ELF-1 (cell line): ENCODE measurements around the gene ALCAM.

Experiments
- DNase-seq: peaks from one replicate; pipeline ENCODE4 v3.0.0-alpha.2; 2016; ENCODE audit warnings: low read depth, low spot score

The ALCAM gene

DNA sequence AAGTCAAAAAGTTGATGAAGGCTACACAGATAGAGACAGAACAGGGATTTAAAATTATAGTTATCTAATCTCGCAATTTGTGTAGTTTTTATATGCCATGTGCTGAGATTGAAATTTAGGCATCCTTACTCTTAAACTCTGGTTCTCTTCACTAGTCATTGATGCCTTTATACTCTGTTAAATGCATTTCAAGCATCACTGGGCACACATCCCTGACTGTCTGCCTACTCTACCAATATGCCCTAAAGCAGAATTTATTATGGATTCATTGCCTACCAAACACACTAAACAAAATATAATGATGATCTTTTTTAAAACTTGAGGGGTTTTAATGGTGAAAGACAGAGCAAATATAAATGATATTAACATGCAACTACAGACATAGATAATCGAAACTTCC, 10.3 kb upstream of the ALCAM start:
- DNase-seq: no peak

DNA sequence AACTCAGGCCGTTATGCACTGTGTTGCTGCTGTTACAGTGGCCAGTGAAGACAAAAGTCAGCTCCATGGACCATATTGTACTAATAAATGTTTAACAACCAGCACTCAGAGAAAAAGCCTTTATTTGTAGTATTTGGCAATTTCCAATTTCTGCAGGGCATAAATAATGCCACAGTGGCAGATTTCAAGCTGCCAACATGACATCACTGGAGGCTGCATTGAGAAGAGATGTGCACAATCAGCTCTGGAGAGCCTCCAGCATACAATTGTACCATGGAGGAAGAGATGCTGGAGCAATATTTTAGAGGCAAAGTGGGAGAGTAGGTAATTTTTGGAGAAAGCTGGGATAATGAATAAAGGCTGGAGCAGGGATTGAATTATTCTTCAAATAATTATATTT, 9.7 kb upstream of the ALCAM start:
- no peak for DNase-seq

- no peak for DNase-seq
Observed at GRCh38 chr3:105359098-105359762, 7.5 kb upstream of the ALCAM start.

DNA sequence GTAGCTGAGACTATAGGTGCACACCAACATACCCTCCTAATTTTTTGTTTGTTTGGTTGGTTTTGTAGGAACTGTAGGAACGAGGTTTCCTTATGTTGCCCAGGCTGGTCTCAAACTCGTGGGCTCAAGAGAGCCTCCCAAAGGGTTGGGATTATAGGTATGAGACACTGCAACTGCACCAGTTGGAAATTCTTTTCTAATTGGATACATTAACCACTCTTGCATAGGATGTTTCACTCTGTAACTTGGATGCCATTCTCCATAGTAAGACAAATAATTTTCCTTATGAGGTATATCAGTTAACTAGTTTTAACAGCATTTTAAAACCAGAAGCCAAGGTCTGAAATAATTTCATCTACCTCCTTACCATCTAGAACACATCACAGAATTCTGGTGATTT, 6.7 kb upstream of the ALCAM start:
- DNase-seq: no peak

- DNase-seq: no peak
Observed at GRCh38 chr3:105362021-105362665, 4.6 kb upstream of the ALCAM start.

GRCh38 chr3:105364128-105364527, 2.6 kb upstream of the ALCAM start:
- no peak for DNase-seq

- no peak for DNase-seq
Observed at GRCh38 chr3:105365081-105365390, 1.7 kb upstream of the ALCAM start.

- DNase-seq: peak; percentile 43
Observed at GRCh38 chr3:105365391-105366325, 1.1 kb upstream of the ALCAM start.

GRCh38 chr3:105367063-105367405, 325 bp downstream of the ALCAM start:
- DNase-seq: no peak

GRCh38 chr3:105367406-105368213, 901 bp downstream of the ALCAM start:
- peak; percentile 85 for DNase-seq

GRCh38 chr3:105368566-105369499, 2.1 kb downstream of the ALCAM start:
- DNase-seq: peak; percentile 63

DNA sequence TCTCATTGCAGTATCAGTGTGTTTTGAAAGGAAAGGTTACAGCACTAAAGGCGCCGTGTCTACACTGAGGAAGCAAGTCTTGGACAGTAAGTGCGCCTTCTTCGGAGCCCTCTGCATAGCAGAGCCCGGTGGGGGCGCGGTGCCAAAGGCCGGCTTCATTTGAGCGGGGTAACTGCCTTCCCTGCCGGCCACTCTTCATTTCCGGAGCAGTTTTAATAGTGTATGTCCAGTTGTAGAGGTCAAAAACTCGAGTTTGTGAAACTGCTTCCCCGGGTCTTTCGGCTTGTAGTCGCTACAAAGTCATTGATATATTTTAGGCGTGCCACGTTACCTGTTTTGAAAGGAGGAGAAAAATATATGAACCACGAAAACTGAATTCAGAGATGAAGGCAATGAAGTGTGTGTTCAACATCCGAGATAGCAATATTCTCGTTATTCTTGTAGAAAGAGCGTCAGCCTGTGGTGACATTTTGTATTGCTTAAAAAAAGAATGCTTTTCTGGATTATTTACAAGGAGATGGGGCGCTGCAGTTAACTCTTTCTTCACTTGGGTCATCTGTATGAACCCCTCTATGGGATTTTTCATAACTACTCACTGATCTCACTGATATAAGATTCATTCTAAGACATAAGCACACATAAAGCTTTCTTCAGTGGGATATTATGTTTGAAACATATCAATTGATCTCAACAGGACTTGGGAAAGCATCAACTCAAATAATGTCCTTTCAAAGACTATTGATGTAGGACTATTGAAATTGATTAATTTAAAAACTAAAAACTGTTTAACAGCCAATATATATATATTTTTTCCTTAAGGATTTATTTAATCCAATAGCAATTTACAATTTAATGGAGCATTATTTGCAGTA, 3.0 kb downstream of the ALCAM start:
- DNase-seq: peak; percentile 72

- no peak for DNase-seq
Observed at GRCh38 chr3:105373383-105373782, 6.7 kb downstream of the ALCAM start.

DNA sequence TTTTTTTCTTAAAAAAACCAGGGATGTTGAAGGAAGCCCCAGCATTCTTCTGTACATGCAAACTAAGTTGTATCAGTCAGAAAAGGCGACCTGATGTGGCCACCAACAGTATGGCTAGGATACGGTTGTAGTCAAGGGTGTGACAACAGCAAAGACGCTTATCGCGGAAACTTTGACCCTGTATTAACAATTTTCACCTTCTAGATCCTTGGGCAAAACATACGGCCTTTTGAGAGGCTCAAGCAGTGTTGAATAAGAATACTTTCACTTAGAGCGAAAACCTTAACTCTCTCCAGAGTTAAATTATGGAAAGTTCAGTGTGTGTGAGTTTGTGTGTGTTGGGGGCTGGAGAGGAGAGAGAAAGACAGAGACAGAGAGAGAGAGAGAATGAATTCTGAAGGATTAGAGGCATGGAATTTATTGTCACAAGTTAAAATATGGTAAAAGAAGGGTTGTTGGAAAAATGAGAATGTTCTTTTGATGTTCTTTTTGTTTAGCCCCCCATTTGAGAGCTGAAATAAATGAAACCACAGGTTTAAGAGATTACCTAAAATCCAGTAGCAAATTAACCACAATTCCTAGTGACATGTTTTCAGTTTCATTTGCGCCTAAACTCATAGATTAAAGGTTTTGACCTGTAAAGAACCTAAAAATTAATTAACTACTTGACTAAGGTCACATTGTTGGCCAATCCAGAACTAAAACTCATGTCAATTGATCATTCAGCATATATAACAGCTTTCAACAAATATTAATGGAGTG, 9.2 kb downstream of the ALCAM start:
- no peak for DNase-seq

DNA sequence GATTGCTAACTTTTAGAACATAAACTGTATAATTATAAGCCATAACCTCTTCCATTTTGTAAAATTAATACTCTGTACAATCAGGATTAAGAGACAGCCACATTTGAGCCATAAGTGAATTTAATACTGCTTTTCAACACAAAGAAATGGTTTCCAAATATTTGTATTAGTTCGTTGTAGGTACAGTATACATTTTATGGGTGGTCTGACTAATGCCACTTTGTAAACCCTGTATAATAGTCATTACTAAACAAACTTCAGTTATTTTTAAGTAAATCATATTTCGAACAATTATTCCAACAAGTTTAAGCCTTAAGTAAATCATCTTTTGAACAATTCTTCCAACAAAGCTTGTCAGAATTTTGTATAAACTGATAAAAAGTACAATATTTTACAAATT, 11.0 kb downstream of the ALCAM start:
- no peak for DNase-seq

GRCh38 chr3:105385179-105385578, 18.5 kb downstream of the ALCAM start:
- no peak for DNase-seq

GRCh38 chr3:105385819-105386508, 19.3 kb downstream of the ALCAM start:
- no peak for DNase-seq

- DNase-seq: no peak
Observed at GRCh38 chr3:105387122-105387751, 20.5 kb downstream of the ALCAM start.
